ENCODE measurements around the gene AOPEP. TPM values are rescaled to one million over a fixed set of nuclear protein-coding genes. Genes with fewer than 3 reads are reported as not detected.

Gene AOPEP
- total and polyA plus RNA-seq, 2 of the 13 experiments (the other 11 are each of a cell fraction or from before 2014, with no cell fraction given) = 22.2 to 41.6 TPM

DNA sequence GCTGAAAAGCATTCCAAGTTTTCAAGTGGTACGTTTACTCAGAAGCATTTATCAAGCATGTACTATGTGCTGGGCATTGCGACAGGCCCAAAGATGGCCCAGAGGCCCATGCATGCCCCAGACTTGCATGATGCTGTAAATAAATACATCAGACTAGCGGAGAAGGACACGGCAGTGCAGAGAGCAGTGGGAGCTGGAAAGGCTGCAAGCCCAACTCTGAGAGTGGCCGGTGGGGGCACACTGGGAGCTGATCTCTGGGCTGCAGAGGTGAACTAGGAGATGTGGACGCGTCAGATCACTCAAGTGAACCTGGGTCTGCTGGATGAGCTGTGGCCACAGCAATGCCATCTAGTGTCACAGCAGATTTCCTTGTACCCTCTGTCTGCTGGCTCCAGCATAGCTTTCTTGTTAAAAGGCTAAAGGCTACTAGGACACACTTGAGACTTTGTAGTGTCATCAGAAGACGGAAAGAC is 344.1 kb downstream of the AOPEP start (continued):
- TF ChIP-seq MYC (CRISPR knock-in tag; IDR thresholded peaks at IDR 0.05; ENCODE audit: borderline replicate concordance) = peak; percentile 18; the same call in 1 of the 2 replicates
- no peak for TF ChIP-seq ATF1 (CRISPR knock-in tag; IDR thresholded peaks at IDR 0.05)
- TF ChIP-seq CHD4 (IDR thresholded peaks at IDR 0.05; ENCODE audit: borderline replicate concordance, low read length) = no peak
- TF ChIP-seq ZNF24 (IDR thresholded peaks at IDR 0.05) = no peak
- TF ChIP-seq SSRP1 (CRISPR knock-in tag; IDR thresholded peaks at IDR 0.05) = no peak
- no peak for TF ChIP-seq ZFP37 (CRISPR knock-in tag; IDR thresholded peaks at IDR 0.05; ENCODE audit: borderline replicate concordance)
- 0 out of 2 replicates have a peak, but pooled peaks have one; percentile 19 for TF ChIP-seq RXRA (CRISPR knock-in tag; IDR thresholded peaks at IDR 0.05)
- TF ChIP-seq, protein P1, sequence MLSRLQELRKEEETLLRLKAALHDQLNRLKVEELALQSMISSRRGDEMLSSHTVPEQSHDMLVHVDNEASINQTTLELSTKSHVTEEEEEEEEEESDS (CRISPR knock-in tag; IDR thresholded peaks at IDR 0.05; ENCODE audit: borderline replicate concordance) = no peak
- no peak for TF ChIP-seq MTF2 (CRISPR knock-in tag; IDR thresholded peaks at IDR 0.05; ENCODE audit: borderline replicate concordance)
- TF ChIP-seq, protein P2, sequence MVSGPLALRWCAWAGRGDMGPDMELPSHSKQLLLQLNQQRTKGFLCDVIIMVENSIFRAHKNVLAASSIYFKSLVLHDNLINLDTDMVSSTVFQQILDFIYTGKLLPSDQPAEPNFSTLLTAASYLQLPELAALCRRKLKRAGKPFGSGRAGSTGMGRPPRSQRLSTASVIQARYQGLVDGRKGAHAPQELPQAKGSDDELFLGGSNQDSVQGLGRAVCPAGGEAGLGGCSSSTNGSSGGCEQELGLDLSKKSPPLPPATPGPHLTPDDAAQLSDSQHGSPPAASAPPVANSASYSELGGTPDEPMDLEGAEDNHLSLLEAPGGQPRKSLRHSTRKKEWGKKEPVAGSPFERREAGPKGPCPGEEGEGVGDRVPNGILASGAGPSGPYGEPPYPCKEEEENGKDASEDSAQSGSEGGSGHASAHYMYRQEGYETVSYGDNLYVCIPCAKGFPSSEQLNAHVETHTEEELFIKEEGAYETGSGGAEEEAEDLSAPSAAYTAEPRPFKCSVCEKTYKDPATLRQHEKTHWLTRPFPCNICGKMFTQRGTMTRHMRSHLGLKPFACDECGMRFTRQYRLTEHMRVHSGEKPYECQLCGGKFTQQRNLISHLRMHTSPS (CRISPR knock-in tag; IDR thresholded peaks at IDR 0.05; ENCODE audit: low read depth) = peak; percentile 63; the same call in 1 of the 2 replicates
- TF ChIP-seq, protein P3, sequence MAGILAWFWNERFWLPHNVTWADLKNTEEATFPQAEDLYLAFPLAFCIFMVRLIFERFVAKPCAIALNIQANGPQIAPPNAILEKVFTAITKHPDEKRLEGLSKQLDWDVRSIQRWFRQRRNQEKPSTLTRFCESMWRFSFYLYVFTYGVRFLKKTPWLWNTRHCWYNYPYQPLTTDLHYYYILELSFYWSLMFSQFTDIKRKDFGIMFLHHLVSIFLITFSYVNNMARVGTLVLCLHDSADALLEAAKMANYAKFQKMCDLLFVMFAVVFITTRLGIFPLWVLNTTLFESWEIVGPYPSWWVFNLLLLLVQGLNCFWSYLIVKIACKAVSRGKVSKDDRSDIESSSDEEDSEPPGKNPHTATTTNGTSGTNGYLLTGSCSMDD (CRISPR knock-in tag; IDR thresholded peaks at IDR 0.05) = no peak
- no peak for TF ChIP-seq REL (CRISPR knock-in tag; conservative IDR thresholded peaks at IDR 0.05)
- no peak for TF ChIP-seq FIP1L1 (IDR thresholded peaks at IDR 0.05; ENCODE audit: borderline replicate concordance, insufficient read depth, low read depth, low read length)
- TF ChIP-seq, protein P4, sequence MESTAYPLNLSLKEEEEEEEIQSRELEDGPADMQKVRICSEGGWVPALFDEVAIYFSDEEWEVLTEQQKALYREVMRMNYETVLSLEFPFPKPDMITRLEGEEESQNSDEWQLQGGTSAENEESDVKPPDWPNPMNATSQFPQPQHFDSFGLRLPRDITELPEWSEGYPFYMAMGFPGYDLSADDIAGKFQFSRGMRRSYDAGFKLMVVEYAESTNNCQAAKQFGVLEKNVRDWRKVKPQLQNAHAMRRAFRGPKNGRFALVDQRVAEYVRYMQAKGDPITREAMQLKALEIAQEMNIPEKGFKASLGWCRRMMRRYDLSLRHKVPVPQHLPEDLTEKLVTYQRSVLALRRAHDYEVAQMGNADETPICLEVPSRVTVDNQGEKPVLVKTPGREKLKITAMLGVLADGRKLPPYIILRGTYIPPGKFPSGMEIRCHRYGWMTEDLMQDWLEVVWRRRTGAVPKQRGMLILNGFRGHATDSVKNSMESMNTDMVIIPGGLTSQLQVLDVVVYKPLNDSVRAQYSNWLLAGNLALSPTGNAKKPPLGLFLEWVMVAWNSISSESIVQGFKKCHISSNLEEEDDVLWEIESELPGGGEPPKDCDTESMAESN (CRISPR knock-in tag; conservative IDR thresholded peaks at IDR 0.05) = no peak
- TF ChIP-seq ARID2 (CRISPR knock-in tag; IDR thresholded peaks at IDR 0.05; ENCODE audit: borderline replicate concordance) = no peak
- TF ChIP-seq EEA1 (CRISPR knock-in tag; IDR thresholded peaks at IDR 0.05; ENCODE audit: borderline replicate concordance) = no peak
- no peak for TF ChIP-seq KLF16 (CRISPR knock-in tag; IDR thresholded peaks at IDR 0.05)
- TF ChIP-seq FOXM1 (CRISPR knock-in tag; IDR thresholded peaks at IDR 0.05) = no peak
- TF ChIP-seq ELF3 (CRISPR knock-in tag; IDR thresholded peaks at IDR 0.05) = no peak
- TF ChIP-seq SATB2 (CRISPR knock-in tag; IDR thresholded peaks at IDR 0.05) = no peak
- TF ChIP-seq ETV5 (CRISPR knock-in tag; IDR thresholded peaks at IDR 0.05; ENCODE audit: borderline replicate concordance) = no peak
- TF ChIP-seq ZMYM2 (CRISPR knock-in tag; IDR thresholded peaks at IDR 0.05) = peak; percentile 97
- TF ChIP-seq, protein P5, sequence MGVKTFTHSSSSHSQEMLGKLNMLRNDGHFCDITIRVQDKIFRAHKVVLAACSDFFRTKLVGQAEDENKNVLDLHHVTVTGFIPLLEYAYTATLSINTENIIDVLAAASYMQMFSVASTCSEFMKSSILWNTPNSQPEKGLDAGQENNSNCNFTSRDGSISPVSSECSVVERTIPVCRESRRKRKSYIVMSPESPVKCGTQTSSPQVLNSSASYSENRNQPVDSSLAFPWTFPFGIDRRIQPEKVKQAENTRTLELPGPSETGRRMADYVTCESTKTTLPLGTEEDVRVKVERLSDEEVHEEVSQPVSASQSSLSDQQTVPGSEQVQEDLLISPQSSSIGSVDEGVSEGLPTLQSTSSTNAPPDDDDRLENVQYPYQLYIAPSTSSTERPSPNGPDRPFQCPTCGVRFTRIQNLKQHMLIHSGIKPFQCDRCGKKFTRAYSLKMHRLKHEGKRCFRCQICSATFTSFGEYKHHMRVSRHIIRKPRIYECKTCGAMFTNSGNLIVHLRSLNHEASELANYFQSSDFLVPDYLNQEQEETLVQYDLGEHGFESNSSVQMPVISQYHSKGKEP (CRISPR knock-in tag; IDR thresholded peaks at IDR 0.05) = no peak
- no peak for TF ChIP-seq THYN1 (CRISPR knock-in tag; IDR thresholded peaks at IDR 0.05; ENCODE audit: borderline replicate concordance, low read depth)
- TF ChIP-seq RFXANK (CRISPR knock-in tag; IDR thresholded peaks at IDR 0.05) = no peak
